HG03439 (cell line): ENCODE results near the gene TGFBR2.

Experiments
- ATAC-seq: cut with Tn5 transposase; IDR thresholded peaks from one replicate; pipeline ENCODE4 v1.9.1; 2021; ENCODE audit warnings: mild to moderate bottlenecking, moderate library complexity; ENCODE audit not compliant: unreplicated experiment

Gene TGFBR2

GRCh38 chr3:30708472-30708871 is 102.1 kb downstream of the TGFBR2 start:
- no peak for ATAC-seq

GRCh38 chr3:30710017-30710416 is 103.6 kb downstream of the TGFBR2 start:
- no peak for ATAC-seq

- no peak for ATAC-seq
These were observed 104.8 kb downstream of the TGFBR2 start for GRCh38 chr3:30711151-30711550.

GRCh38 chr3:30711867-30712266 is 105.5 kb downstream of the TGFBR2 start:
- ATAC-seq = no peak

- no peak for ATAC-seq
These were observed 106.6 kb downstream of the TGFBR2 start for GRCh38 chr3:30712991-30713390.

GRCh38 chr3:30713885-30714503 is 107.6 kb downstream of the TGFBR2 start:
- ATAC-seq = no peak

- ATAC-seq = no peak
These were observed 113.1 kb downstream of the TGFBR2 start for GRCh38 chr3:30719536-30719935.

- no peak for ATAC-seq
These were observed 114.3 kb downstream of the TGFBR2 start for GRCh38 chr3:30720586-30721313.

- ATAC-seq = no peak
These were observed 114.9 kb downstream of the TGFBR2 start for GRCh38 chr3:30721314-30721634.

GRCh38 chr3:30723211-30723610 is 116.8 kb downstream of the TGFBR2 start:
- no peak for ATAC-seq

- no peak for ATAC-seq
These were observed 118.5 kb downstream of the TGFBR2 start for GRCh38 chr3:30724863-30725262.

- no peak for ATAC-seq
These were observed 121.7 kb downstream of the TGFBR2 start for GRCh38 chr3:30728143-30728542.

- ATAC-seq = no peak
These were observed 123.1 kb downstream of the TGFBR2 start for GRCh38 chr3:30729512-30729911.

GRCh38 chr3:30729936-30730335 is 123.5 kb downstream of the TGFBR2 start:
- ATAC-seq = no peak

GRCh38 chr3:30730967-30731366 is 124.6 kb downstream of the TGFBR2 start:
- ATAC-seq = no peak

GRCh38 chr3:30733209-30733608 is 126.8 kb downstream of the TGFBR2 start:
- no peak for ATAC-seq

GRCh38 chr3:30733696-30734095 is 127.3 kb downstream of the TGFBR2 start:
- no peak for ATAC-seq

- no peak for ATAC-seq
These were observed 131.5 kb downstream of the TGFBR2 start for GRCh38 chr3:30737743-30738499.

GRCh38 chr3:30738605-30739004 is 132.2 kb downstream of the TGFBR2 start:
- ATAC-seq = no peak

- no peak for ATAC-seq
These were observed 135.5 kb downstream of the TGFBR2 start for GRCh38 chr3:30741889-30742288.

GRCh38 chr3:30742796-30743619 is 136.6 kb downstream of the TGFBR2 start:
- no peak for ATAC-seq
